Naive thymus-derived CD4-positive, alpha-beta T cell (primary cell): ENCODE results near the gene SCAPER. TPM values are rescaled to one million over a fixed set of nuclear protein-coding genes. Genes with fewer than 3 reads are reported as not detected.
"Not testable (repeated sequence)": the region's sequence is repeated elsewhere in the genome, so short reads cannot be mapped to it uniquely, and the experiment has no call there.

ENCODE experiments used
- ATAC-seq: fragments of 150-1000 bp; cut with Tn5 transposase; 2 replicates; pipeline ENCODE4 v1.10.0; 2021; ENCODE audit warnings: mild to moderate bottlenecking, moderate library complexity
- CTCF ChIA-PET: fragments of 350-600 bp; sonication (Branson Sonifier 250); formaldehyde crosslinking; loops from one replicate; lab custom pipeline; 2021; ENCODE audit warnings: antibody characterized with exemption; lab: Charles Lee
- POLR2A ChIA-PET: fragments of 350-600 bp; sonication (Branson Sonifier 250); formaldehyde crosslinking; loops from one replicate; lab custom pipeline; 2021; ENCODE audit warnings: antibody characterized with exemption, inconsistent platforms; lab: Charles Lee
- DNase-seq, 9 donors: peaks; one replicate each; pipeline versions ENCODE4 v3.0.0 to v3.0.0-alpha.2; 2020 to 2022; ENCODE audit warnings: mixed read lengths in 1 of 9
- H3K27ac ChIP-seq: one replicate; pipeline ENCODE4 v1.7.0; 2013; ENCODE audit warnings: mild to moderate bottlenecking, low read depth, low read length, moderate library complexity
- H3K27me3 ChIP-seq, 2 donors: one replicate each; pipeline ENCODE4 v1.7.0; 2013; ENCODE audit warnings: low read length in 2 of 2, mild to moderate bottlenecking in 2 of 2, moderate library complexity in 2 of 2; ENCODE audit not compliant: control insufficient read depth in 2 of 2, insufficient read depth in 2 of 2
- H3K36me3 ChIP-seq, 3 experiments: 1 replicate in 2 of 3; 2 replicates in 1 of 3; pipeline ENCODE4 v1.7.0; 2013; ENCODE audit warnings: low read length in 3 of 3, mild to moderate bottlenecking in 3 of 3, moderate library complexity in 1 of 3; ENCODE audit not compliant: insufficient read depth in 3 of 3, control insufficient read depth in 2 of 3
- H3K4me1 ChIP-seq, 2 donors: one replicate each; pipeline ENCODE4 v1.7.0; 2013; ENCODE audit warnings: low read length in 2 of 2, mild to moderate bottlenecking in 2 of 2, moderate library complexity in 1 of 2; ENCODE audit not compliant: control insufficient read depth in 2 of 2, insufficient read depth in 2 of 2
- H3K4me3 ChIP-seq: 2 replicates; pipeline ENCODE4 v1.7.0; 2013; ENCODE audit warnings: mild to moderate bottlenecking, low read length
- H3K9me3 ChIP-seq, 3 experiments: 1 replicate in 2 of 3; 2 replicates in 1 of 3; pipeline ENCODE4 v1.7.0; 2013; ENCODE audit warnings: low read length in 3 of 3; ENCODE audit not compliant: control insufficient read depth in 2 of 3
- H3K27ac Mint-ChIP-seq, 9 donors: one replicate each; pipeline ENCODE4 v1.8.0; 2020 to 2022; ENCODE audit warnings: mixed read lengths in 9 of 9, mild to moderate bottlenecking in 8 of 9, moderate library complexity in 5 of 9, inconsistent platforms in 2 of 9
- H3K27me3 Mint-ChIP-seq, 5 donors: one replicate each; pipeline ENCODE4 v1.8.0; 2021 to 2022; ENCODE audit warnings: mixed read lengths in 5 of 5, mild to moderate bottlenecking in 1 of 5
- H3K36me3 Mint-ChIP-seq, 5 donors: one replicate each; pipeline ENCODE4 v1.8.0; 2020 to 2022; ENCODE audit warnings: mixed read lengths in 5 of 5, mild to moderate bottlenecking in 3 of 5, inconsistent platforms in 1 of 5
- H3K4me1 Mint-ChIP-seq, 7 donors: one replicate each; pipeline ENCODE4 v1.8.0; 2020 to 2022; ENCODE audit warnings: mixed read lengths in 7 of 7, mild to moderate bottlenecking in 3 of 7, inconsistent platforms in 1 of 7
- H3K4me3 Mint-ChIP-seq, 10 donors: one replicate each; pipeline ENCODE4 v1.8.0; 2020 to 2022; ENCODE audit warnings: mild to moderate bottlenecking in 10 of 10, mixed read lengths in 10 of 10, moderate library complexity in 6 of 10, inconsistent platforms in 2 of 10
- H3K9me3 Mint-ChIP-seq, 11 donors: one replicate each; pipeline ENCODE4 v1.8.0; 2020 to 2022; ENCODE audit warnings: mixed read lengths in 11 of 11, mild to moderate bottlenecking in 4 of 11, inconsistent platforms in 1 of 11, moderate library complexity in 1 of 11
- intact Hi-C, 2 donors: fragments of 100-400 bp; cut with micrococcal nuclease; formaldehyde crosslinking; loops; one replicate each; pipeline ENCODE4 v1.15.1; 2023
- polyA plus RNA-seq, 2 donors: library from polyadenylated mRNA; unstranded; fragments of 300-500 nt; fragmentation: Illumina TruSeq; gene quantifications; one replicate each; pipeline ENCODE4 v1.2.3, GENCODE V29; 2021
- total RNA-seq, 6 experiments: library from RNA in 5 of 6; stranded (reverse) in 5 of 6; gene quantifications; 1 replicate in 5 of 6; 2 replicates in 1 of 6; pipeline ENCODE4 v1.2.3 and lab custom pipeline; 2021 to 2026

SCAPER gene
- total and polyA plus RNA-seq, 7 experiments from 2014 or later, result 22.6 to 56.9 (median 48.8) TPM

- Histone ChIP-seq H3K36me3 (no peaks in the 10 kb centered on the region), H3K27ac (no peak overlapping the region), H3K9me3 (no peaks in the 10 kb centered on the region), H3K27me3 (no peaks in the 10 kb centered on the region), H3K4me1 (no peaks in the 10 kb centered on the region), H3K4me3 (no peak overlapping the region)
- CTCF ChIA-PET, result no interaction called here
- intact Hi-C loops, result no loop called here
- no peaks in the 10 kb centered on the region for H3K27me3 Mint-ChIP-seq
- ATAC-seq (no peak), DNase-seq (no peak)
- peaks cover 0 to 17% (median 10%) of the 10 kb centered on the region in 5 donors for H3K36me3 Mint-ChIP-seq
- H3K4me3 Mint-ChIP-seq, result no peak overlapping the region
- H3K4me1 Mint-ChIP-seq, result peaks cover 15 to 66% (median 43%) of the 10 kb centered on the region in 7 donors
- peak overlapping the region in 1 of 9 donors; percentile 40 for H3K27ac Mint-ChIP-seq
- no peaks in the 10 kb centered on the region for H3K9me3 Mint-ChIP-seq
- POLR2A ChIA-PET, result no interaction called here
Observed at GRCh38 chr15:76863123-76863522, 42.0 kb downstream of the SCAPER start.

GRCh38 chr15:76861815-76862397, 43.2 kb downstream of the SCAPER start:
- DNase-seq (no peak), ATAC-seq (no peak)
- Mint-ChIP-seq H3K27me3 (no peaks in the 10 kb centered on the region), H3K9me3 (no peaks in the 10 kb centered on the region), H3K4me3 (no peak overlapping the region), H3K27ac (peak overlapping the region in 1 of 9 donors; percentile 41), H3K4me1 (peaks cover 15 to 57% (median 33%) of the 10 kb centered on the region in 7 donors), H3K36me3 (peaks cover 0 to 23% (median 14%) of the 10 kb centered on the region in 5 donors)
- ChIA-PET POLR2A (no interaction called here), CTCF (no interaction called here)
- Histone ChIP-seq H3K4me3 (no peak overlapping the region), H3K27me3 (no peaks in the 10 kb centered on the region), H3K36me3 (no peaks in the 10 kb centered on the region), H3K4me1 (no peaks in the 10 kb centered on the region), H3K27ac (no peak overlapping the region), H3K9me3 (no peaks in the 10 kb centered on the region)
- intact Hi-C loops, result no loop called here

GRCh38 chr15:76860201-76860600, 44.9 kb downstream of the SCAPER start:
- Histone ChIP-seq H3K27ac (no peak overlapping the region), H3K36me3 (peaks cover 0 to 5% (median 0%) of the 10 kb centered on the region in 3 experiments), H3K4me1 (no peaks in the 10 kb centered on the region), H3K4me3 (no peak overlapping the region), H3K9me3 (no peaks in the 10 kb centered on the region), H3K27me3 (no peaks in the 10 kb centered on the region)
- peaks cover 5 to 44% (median 22%) of the 10 kb centered on the region in 7 donors for H3K4me1 Mint-ChIP-seq
- ChIA-PET POLR2A (no interaction called here), CTCF (no interaction called here)
- DNase-seq (no peak), ATAC-seq (no peak)
- intact Hi-C loops, result no loop called here
- H3K27me3 Mint-ChIP-seq, result no peaks in the 10 kb centered on the region
- peaks cover 4 to 36% (median 25%) of the 10 kb centered on the region in 5 donors for H3K36me3 Mint-ChIP-seq
- peak overlapping the region in 2 of 9 donors; percentile 11 to 39 for H3K27ac Mint-ChIP-seq
- no peak overlapping the region for H3K4me3 Mint-ChIP-seq
- H3K9me3 Mint-ChIP-seq, result peaks cover 0 to 10% (median 5%) of the 10 kb centered on the region in 11 donors

- peaks cover 43 to 76% (median 72%) of the 10 kb centered on the region in 5 donors for H3K36me3 Mint-ChIP-seq
- POLR2A ChIA-PET, result interaction anchor here (0.6 kb wide), 1 partner anchor 709 kb away, joined by 3 read pairs; no protein-coding TSS in a partner anchor
- H3K27ac ChIP-seq, H3K4me3 ChIP-seq, H3K27me3 ChIP-seq, H3K27ac Mint-ChIP-seq, DNase-seq, H3K9me3 ChIP-seq, intact Hi-C loops, H3K27me3 Mint-ChIP-seq, H3K4me1 ChIP-seq, ATAC-seq, CTCF ChIA-PET, H3K4me3 Mint-ChIP-seq: not testable (repeated sequence)
- peaks cover 0 to 35% (median 24%) of the 10 kb centered on the region in 11 donors for H3K9me3 Mint-ChIP-seq
- H3K36me3 ChIP-seq, result peaks cover 0 to 28% (median 0%) of the 10 kb centered on the region in 3 experiments
- peaks cover 0 to 41% (median 25%) of the 10 kb centered on the region in 7 donors for H3K4me1 Mint-ChIP-seq
Observed at GRCh38 chr15:76850367-76850766, 54.8 kb downstream of the SCAPER start.

GRCh38 chr15:76846782-76847181, 58.4 kb downstream of the SCAPER start:
- Histone ChIP-seq H3K4me3 (no peak overlapping the region), H3K36me3 (peaks cover 0 to 5% (median 0%) of the 10 kb centered on the region in 3 experiments), H3K9me3 (peaks cover 0 to 3% (median 0%) of the 10 kb centered on the region in 3 experiments), H3K27ac (no peak overlapping the region), H3K27me3 (no peaks in the 10 kb centered on the region), H3K4me1 (no peaks in the 10 kb centered on the region)
- intact Hi-C loops, result no loop called here
- DNase-seq (no peak), ATAC-seq (no peak)
- CTCF ChIA-PET, result interaction anchor here (0.7 kb wide), 1 partner anchor 580 kb away, joined by 5 read pairs; no protein-coding TSS in a partner anchor
- Mint-ChIP-seq H3K4me1 (peaks cover 3 to 49% (median 40%) of the 10 kb centered on the region in 7 donors), H3K9me3 (peaks cover 0 to 13% (median 5%) of the 10 kb centered on the region in 11 donors), H3K4me3 (no peak overlapping the region), H3K27ac (no peak overlapping the region), H3K36me3 (peaks cover 21 to 50% (median 43%) of the 10 kb centered on the region in 5 donors), H3K27me3 (no peaks in the 10 kb centered on the region)
- POLR2A ChIA-PET, result no interaction called here

- H3K27ac Mint-ChIP-seq, result no peak overlapping the region
- ATAC-seq (no peak), DNase-seq (no peak)
- H3K4me3 ChIP-seq, result no peak overlapping the region
- no peaks in the 10 kb centered on the region for H3K36me3 ChIP-seq
- no peaks in the 10 kb centered on the region for H3K9me3 Mint-ChIP-seq
- H3K4me3 Mint-ChIP-seq, result no peak overlapping the region
- no peaks in the 10 kb centered on the region for H3K9me3 ChIP-seq
- peaks cover 0 to 39% (median 18%) of the 10 kb centered on the region in 5 donors for H3K36me3 Mint-ChIP-seq
- no peak overlapping the region for H3K27ac ChIP-seq
- CTCF ChIA-PET, result interaction anchor here (0.5 to 1.1 kb wide), 2 partner anchors 42 to 57 kb away, joined by 3 read pairs; no protein-coding TSS in a partner anchor
- intact Hi-C loops, result no loop called here
- H3K27me3 Mint-ChIP-seq, result no peaks in the 10 kb centered on the region
- POLR2A ChIA-PET, result no interaction called here
- H3K27me3 ChIP-seq, result no peaks in the 10 kb centered on the region
- H3K4me1 ChIP-seq, result no peaks in the 10 kb centered on the region
- H3K4me1 Mint-ChIP-seq, result peaks cover 7 to 42% (median 33%) of the 10 kb centered on the region in 7 donors
Observed at GRCh38 chr15:76844096-76844495, 61.0 kb downstream of the SCAPER start.
